OCI-M2 (cell line): ENCODE measurements around the gene ANXA4.
A peak's percentile ranks its signal among the peaks of the same experiment; 100 is the strongest.
"Not testable (repeated sequence)": the region's sequence is repeated elsewhere in the genome, so short reads cannot be mapped to it uniquely, and the experiment has no call there.

Experiments used
- DNase-seq: peaks from one replicate; lab custom pipeline; 2025; ENCODE audit not compliant: unreplicated experiment; lab: John Stamatoyannopoulos, UW

The ANXA4 gene

GRCh38 chr2:69802781-69803367 is 60.9 kb downstream of the ANXA4 start:
- not testable (repeated sequence) for DNase-seq

- no peak for DNase-seq
These were observed 62.5 kb downstream of the ANXA4 start for GRCh38 chr2:69804416-69804815.

GRCh38 chr2:69805887-69806286 is 64.0 kb downstream of the ANXA4 start:
- DNase-seq, result no peak

DNA sequence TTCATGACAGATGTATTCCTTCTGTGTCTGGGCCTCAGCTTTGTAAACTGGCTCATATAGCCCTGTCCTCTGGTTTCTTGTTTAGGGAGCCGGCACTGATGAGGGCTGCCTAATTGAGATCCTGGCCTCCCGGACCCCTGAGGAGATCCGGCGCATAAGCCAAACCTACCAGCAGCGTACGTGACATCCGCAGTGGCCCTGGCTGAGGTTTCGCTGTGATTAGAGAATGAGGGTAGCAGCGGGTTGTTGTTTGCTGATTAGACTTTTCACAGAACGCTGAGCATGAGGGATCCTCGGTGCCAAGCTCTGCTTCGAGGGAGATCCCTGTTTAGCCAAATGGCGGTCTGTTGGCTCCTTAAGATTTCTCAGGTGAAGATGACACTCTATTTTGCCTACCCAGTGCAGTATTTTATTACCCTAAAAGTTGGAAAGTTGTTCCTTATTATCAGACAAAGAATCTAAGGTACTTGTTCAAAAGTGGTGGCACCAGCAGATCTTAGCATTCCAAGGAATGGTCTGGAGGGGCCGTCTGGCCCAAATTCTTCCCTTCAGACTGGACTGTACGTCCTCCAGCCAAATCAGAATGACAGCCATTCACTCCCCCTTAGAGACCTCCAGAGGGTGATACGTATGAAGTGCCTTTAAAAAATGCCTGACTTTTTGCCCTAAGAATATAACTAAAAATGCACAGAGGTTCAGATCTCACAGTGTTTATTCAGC is 66.0 kb downstream of the ANXA4 start:
- DNase-seq, result no peak

DNA sequence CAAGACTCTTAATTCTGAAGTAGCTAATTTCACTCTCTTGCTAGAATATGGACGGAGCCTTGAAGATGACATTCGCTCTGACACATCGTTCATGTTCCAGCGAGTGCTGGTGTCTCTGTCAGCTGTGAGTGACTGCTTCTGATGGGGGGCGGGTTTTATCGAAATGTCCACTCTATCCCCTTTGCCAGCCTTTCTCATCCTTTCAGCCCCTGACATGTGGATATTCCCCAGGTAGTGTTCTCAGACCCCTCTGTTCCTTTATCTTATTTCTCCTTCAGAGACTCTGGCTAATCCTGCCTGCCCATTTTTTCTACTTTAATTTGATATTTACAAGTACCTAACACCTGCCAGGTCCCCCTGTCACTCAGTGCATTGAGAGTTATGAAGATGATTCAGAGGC is 68.6 kb downstream of the ANXA4 start:
- no peak for DNase-seq

DNA sequence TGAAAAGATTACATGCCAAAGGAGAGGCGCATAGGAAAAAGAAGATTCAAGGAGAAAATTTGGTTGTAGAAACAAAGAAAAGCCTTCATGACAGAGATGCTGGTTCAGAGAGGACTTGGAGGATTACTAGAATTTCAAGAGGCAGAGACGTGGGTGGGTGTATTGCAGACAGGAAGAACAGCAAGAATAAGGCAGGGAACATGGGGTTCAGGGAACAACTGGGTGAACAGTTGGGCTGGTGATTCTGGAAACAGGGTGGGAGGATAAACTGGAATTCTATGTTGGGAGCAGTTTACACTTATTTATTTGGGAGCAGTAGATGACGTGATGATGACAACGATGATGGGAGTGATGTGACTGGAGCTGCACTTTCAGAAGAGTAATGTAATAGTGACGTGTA is 69.1 kb downstream of the ANXA4 start:
- no peak for DNase-seq

DNA sequence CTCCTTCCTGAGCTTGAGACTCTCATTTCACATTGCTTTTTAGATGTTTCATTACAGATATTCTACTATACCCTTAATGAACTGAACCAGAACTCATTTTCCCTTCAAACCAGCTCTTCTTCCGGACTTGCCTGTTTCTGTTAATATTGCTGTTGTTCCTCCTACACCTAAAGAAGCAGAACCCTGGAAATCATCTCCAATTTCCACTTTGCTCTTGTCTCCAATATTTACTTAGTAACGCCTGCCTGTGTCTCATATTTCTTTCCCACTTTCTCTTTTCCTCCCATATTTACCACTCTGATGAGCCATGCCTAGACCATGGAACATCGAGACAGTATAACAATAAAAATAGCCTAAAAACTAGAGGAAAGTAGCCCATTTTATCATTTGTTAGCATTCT is 69.7 kb downstream of the ANXA4 start:
- DNase-seq, result no peak

- no peak for DNase-seq
These were observed 73.8 kb downstream of the ANXA4 start for GRCh38 chr2:69815717-69816116.

- peak; percentile 45 for DNase-seq
These were observed 75.1 kb downstream of the ANXA4 start for GRCh38 chr2:69816923-69817542.

DNA sequence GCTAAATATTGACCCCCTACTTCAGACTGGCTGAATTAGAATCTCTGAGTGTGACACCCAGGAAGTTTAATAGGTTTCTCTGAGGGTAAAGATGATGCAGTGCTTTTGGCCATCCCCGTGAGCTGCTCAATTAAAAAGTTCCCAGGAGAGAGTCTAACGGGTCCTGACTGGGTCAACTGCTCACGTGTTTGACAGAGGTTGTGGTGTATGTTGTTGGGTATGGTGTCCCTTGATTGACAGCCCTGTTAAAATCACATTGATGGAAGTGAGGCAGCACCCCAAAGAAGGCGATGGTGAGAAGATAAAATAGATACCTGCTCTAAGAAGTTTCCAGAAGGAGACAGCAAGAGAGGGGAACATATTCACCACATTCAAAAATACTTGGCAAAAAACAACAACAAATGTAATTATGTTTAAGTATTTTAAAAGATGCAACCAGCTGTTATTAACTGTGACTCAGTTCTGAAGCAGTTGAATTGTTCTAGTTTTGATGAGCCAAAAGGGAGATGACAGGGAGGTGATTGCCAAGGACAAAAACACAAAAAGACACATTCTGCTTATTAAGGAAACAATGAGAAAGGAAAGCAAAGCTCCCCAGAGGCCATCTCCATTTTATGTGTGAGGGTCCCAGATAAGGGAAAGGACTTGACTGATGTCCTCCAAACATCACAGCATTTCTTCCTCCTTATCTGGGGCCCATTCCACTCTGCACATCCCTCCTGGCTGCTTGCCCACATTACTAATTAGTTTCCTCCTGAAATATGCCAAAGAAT is 76.0 kb downstream of the ANXA4 start:
- peak; percentile 37 for DNase-seq

DNA sequence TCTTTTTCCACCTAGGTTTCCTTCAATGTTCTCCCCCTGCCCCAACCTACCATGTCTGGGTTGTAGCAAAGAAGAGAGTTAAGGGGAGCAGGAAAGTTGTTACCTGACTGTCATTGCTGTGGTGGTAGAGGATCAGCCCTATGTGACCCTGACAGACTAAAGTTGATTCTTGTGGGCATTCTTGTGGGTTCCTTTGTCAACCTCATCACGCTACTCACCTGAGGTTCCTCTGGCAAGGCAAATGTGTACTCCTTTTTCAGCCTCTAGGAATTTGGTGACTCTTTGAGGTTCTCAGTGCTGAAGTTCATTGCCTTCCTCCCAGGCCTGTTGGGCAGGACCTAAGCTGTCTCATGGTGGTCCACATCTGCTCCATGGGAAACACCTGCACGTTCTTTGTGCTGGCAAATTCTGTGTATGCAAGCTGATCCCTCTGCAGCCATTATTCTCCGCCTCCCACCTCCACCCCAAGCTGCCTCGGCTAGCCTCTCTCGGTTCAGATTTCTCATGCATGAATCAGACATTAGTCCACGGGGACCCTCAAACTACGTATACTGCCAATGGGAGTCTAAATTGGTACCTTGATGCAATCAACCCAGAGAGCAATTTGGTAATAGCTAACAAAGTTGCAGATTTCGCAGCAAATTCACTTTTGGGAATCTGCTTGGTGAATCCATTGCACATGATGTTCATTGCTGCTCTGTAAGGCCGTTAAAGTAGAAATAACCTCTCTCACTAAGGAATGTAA is 86.0 kb downstream of the ANXA4 start:
- DNase-seq, result no peak

- no peak for DNase-seq
These were observed 87.0 kb downstream of the ANXA4 start for GRCh38 chr2:69828938-69829255.

- peak; percentile 93 for DNase-seq
These were observed 87.5 kb downstream of the ANXA4 start, which contains the start of gene GMCL1 for GRCh38 chr2:69829256-69830044. Gene GMCL1 (plus strand): TSS chr2:69829660. CDS start chr2:69829893, 233 bp downstream.

- no peak for DNase-seq
These were observed 88.3 kb downstream of the ANXA4 start for GRCh38 chr2:69830045-69830905.

DNA sequence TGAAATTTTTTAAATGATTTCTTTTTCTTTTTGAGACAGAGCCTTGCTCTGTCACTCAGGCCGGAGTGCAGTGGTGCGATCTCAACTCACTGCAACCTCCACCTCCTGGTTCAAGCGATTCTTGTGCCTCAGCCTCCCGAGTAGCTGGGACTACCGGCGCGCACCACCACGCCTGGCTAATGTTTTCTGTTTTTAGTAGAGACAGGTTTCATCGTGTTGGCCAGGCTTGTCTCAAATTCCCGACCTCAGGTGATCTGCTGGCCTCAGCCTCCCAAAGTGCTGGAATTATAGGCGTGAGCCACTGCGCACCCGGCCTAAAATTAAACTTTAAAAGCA is 88.9 kb downstream of the ANXA4 start:
- not testable (repeated sequence) for DNase-seq

DNA sequence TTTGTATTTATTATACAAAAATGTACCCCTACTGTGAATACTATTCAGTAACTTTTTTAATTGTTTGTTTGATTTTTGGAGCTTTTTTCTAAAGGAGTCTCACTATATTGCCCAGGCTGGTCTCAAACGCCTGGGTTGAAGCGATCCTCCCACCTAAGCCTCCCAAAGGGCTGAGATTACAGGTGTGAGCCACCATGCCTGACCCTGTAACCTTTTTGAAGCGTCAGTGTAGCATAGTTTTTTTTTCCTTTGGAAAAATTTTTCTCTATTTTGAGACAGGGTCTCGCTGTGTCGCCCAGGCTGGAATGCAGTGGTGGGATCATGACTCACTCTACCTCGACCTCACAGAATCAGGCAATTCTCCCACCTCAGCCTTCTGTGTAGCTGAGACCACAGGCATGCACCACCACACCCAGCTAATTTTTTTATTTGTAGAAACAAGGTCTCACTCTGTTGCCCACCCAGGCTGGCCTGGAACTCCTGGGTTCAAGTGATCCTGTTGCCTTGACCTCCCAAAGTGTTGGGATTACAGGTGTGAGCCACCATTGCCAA is 89.5 kb downstream of the ANXA4 start:
- DNase-seq, result no peak

- DNase-seq, result no peak
These were observed 91.8 kb downstream of the ANXA4 start for GRCh38 chr2:69833752-69834151.

DNA sequence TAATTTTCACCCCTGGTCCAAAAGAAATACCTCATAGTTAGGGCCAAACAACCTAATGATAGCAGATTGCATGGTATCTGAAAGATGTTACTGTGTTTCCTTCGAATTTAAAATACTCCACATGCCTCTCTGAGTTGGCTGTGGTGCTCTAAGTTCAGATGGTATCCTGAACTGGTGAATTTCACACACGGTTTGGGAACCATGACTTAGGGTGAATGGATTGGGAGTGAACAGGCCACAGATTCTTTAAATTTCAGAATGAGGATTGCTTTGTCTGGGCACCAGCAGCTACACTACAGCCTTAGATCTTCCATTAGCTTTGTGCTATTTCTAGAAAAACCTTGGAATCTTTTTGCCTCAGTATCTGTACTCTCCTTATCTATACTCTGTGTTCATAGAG is 93.7 kb downstream of the ANXA4 start:
- no peak for DNase-seq

- DNase-seq, result no peak
These were observed 94.4 kb downstream of the ANXA4 start for GRCh38 chr2:69836316-69836715.
